T-helper 22 cell (primary cell): Measurements from ENCODE around the gene DNAJB13.
"Not testable (repeated sequence)": the region's sequence is repeated elsewhere in the genome, so short reads cannot be mapped to it uniquely, and the experiment has no call there.

Experiments
- DNase-seq: peaks from one replicate; pipeline ENCODE4 v3.0.0-alpha.2; 2020; ENCODE audit warnings: low read depth

The DNAJB13 gene

GRCh38 chr11:73950869-73951710, at the start of gene DNAJB13:
Gene DNAJB13, plus strand, starts transcription at chr11:73951026. Its CDS starts 44 bp downstream, at chr11:73951070.
- no peak for DNase-seq

- DNase-seq, result no peak
These were observed 48.5 kb upstream of the DNAJB13 start for GRCh38 chr11:73902303-73902702.

GRCh38 chr11:73907191-73907590, 43.6 kb upstream of the DNAJB13 start:
- no peak for DNase-seq

- DNase-seq, result no peak
These were observed 38.8 kb upstream of the DNAJB13 start for GRCh38 chr11:73912026-73912425.

- no peak for DNase-seq
These were observed 37.4 kb upstream of the DNAJB13 start for GRCh38 chr11:73913472-73913871.

GRCh38 chr11:73914284-73914683, 36.5 kb upstream of the DNAJB13 start:
- no peak for DNase-seq

GRCh38 chr11:73916435-73916834, 34.4 kb upstream of the DNAJB13 start:
- no peak for DNase-seq

- DNase-seq, result no peak
These were observed 29.6 kb upstream of the DNAJB13 start for GRCh38 chr11:73921180-73921579.

GRCh38 chr11:73929388-73929787, 21.4 kb upstream of the DNAJB13 start:
- DNase-seq, result no peak

- no peak for DNase-seq
These were observed 19.7 kb upstream of the DNAJB13 start for GRCh38 chr11:73931039-73931645.

GRCh38 chr11:73931951-73932350, 18.9 kb upstream of the DNAJB13 start:
- DNase-seq, result no peak

GRCh38 chr11:73932781-73933180, 18.0 kb upstream of the DNAJB13 start:
- DNase-seq, result no peak

- DNase-seq, result not testable (repeated sequence)
These were observed 14.8 kb upstream of the DNAJB13 start for GRCh38 chr11:73936047-73936446.

- no peak for DNase-seq
These were observed 11.7 kb upstream of the DNAJB13 start for GRCh38 chr11:73939096-73939495.

- no peak for DNase-seq
These were observed 9.8 kb upstream of the DNAJB13 start for GRCh38 chr11:73940801-73941570.

GRCh38 chr11:73942010-73942409, 8.8 kb upstream of the DNAJB13 start:
- DNase-seq, result no peak

GRCh38 chr11:73944085-73944484, 6.7 kb upstream of the DNAJB13 start:
- DNase-seq, result no peak

GRCh38 chr11:73944901-73945300, 5.9 kb upstream of the DNAJB13 start:
- no peak for DNase-seq

GRCh38 chr11:73945396-73945795, 5.4 kb upstream of the DNAJB13 start:
- DNase-seq, result no peak

GRCh38 chr11:73946798-73947458, 3.9 kb upstream of the DNAJB13 start:
- DNase-seq, result no peak

- no peak for DNase-seq
These were observed 1.6 kb upstream of the DNAJB13 start for GRCh38 chr11:73949246-73949645.

GRCh38 chr11:73949912-73950311, 914 bp upstream of the DNAJB13 start:
- no peak for DNase-seq
